DOHH2 (cell line): ENCODE data around the gene MBTD1.

Source experiments
- EZH2phosphoT487 ChIP-seq: fragments of 200-600 bp; sonication (generic); IDR thresholded peaks from 2 replicates; pipeline ENCODE4 v1.6.1; 2017; ENCODE audit warnings: borderline replicate concordance, mild to moderate bottlenecking, antibody characterized with exemption, low read length, moderate library complexity, mixed read lengths
- TF ChIP-seq, protein P1 (sequence below): fragments of 200-600 bp; sonication (generic); IDR thresholded peaks from one replicate; pipeline ENCODE4 v1.5.1; 2014; ENCODE audit warnings: antibody characterized with exemption, mild to moderate bottlenecking, low read depth, low read length; ENCODE audit not compliant: poor library complexity, severe bottlenecking

DNA sequence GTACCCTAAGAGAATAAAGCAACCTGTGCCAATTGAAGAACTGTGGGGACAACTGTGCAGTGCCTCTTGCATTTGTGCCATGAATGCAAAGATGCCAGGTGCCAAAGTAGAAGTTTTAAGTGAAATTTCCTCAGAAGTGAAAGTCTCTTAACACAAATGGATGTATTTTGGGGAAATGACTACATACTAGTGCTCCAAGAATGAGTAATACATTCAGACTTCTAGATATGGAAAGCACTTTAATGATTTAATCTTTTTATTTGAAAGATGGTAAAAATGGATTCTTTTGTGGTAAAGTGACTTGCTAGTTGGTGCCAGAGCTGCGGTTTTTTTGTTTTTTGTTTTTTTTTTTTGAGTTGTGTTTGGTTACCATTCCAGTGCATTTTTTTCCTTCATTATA, 15.5 kb upstream of the MBTD1 start:
- TF ChIP-seq, protein P1, sequence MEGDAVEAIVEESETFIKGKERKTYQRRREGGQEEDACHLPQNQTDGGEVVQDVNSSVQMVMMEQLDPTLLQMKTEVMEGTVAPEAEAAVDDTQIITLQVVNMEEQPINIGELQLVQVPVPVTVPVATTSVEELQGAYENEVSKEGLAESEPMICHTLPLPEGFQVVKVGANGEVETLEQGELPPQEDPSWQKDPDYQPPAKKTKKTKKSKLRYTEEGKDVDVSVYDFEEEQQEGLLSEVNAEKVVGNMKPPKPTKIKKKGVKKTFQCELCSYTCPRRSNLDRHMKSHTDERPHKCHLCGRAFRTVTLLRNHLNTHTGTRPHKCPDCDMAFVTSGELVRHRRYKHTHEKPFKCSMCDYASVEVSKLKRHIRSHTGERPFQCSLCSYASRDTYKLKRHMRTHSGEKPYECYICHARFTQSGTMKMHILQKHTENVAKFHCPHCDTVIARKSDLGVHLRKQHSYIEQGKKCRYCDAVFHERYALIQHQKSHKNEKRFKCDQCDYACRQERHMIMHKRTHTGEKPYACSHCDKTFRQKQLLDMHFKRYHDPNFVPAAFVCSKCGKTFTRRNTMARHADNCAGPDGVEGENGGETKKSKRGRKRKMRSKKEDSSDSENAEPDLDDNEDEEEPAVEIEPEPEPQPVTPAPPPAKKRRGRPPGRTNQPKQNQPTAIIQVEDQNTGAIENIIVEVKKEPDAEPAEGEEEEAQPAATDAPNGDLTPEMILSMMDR, result no peak
- TF ChIP-seq EZH2phosphoT487, result no peak
